Skeletal muscle tissue (tissue), 4 donors: ENCODE results near the gene IRF4. TPM values are rescaled to one million over a fixed set of nuclear protein-coding genes. Genes with fewer than 3 reads are reported as not detected.
"Not testable (repeated sequence)": the region's sequence is repeated elsewhere in the genome, so short reads cannot be mapped to it uniquely, and the experiment has no call there.

Source experiments
- H3K27ac ChIP-seq: one replicate; pipeline ENCODE4 v1.7.0; 2013; ENCODE audit warnings: mild to moderate bottlenecking, low read depth, low read length, inconsistent platforms
- H3K27me3 ChIP-seq, 3 donors: one replicate each; pipeline ENCODE4 v1.7.0; 2013; ENCODE audit warnings: low read length in 3 of 3; ENCODE audit not compliant: control insufficient read depth in 3 of 3, insufficient read depth in 3 of 3
- H3K36me3 ChIP-seq, 3 donors: one replicate each; pipeline ENCODE4 v1.7.0; 2013; ENCODE audit warnings: low read length in 3 of 3; ENCODE audit not compliant: control insufficient read depth in 3 of 3, insufficient read depth in 3 of 3
- H3K4me1 ChIP-seq, 3 donors: one replicate each; pipeline ENCODE4 v1.7.0; 2013; ENCODE audit warnings: low read length in 3 of 3, mild to moderate bottlenecking in 3 of 3; ENCODE audit not compliant: control insufficient read depth in 3 of 3, insufficient read depth in 3 of 3
- H3K4me3 ChIP-seq, 3 donors: one replicate each; pipeline ENCODE4 v1.7.0; 2013; ENCODE audit warnings: low read length in 3 of 3
- H3K9ac ChIP-seq, 3 donors: one replicate each; pipeline ENCODE4 v1.7.0; 2013; ENCODE audit warnings: low read length in 3 of 3, mild to moderate bottlenecking in 3 of 3, moderate library complexity in 2 of 3, low read depth in 1 of 3
- H3K9me3 ChIP-seq, 3 donors: one replicate each; pipeline ENCODE4 v1.7.0; 2013; ENCODE audit warnings: low read length in 3 of 3; ENCODE audit not compliant: control insufficient read depth in 3 of 3
- total RNA-seq: library from RNA; depleted of rRNA; stranded (reverse); fragments of >200 nt; gene quantifications from one replicate; pipeline ENCODE4 v1.2.3, GENCODE V29; 2014
- donor health status: Osteomylitis.

The IRF4 gene
- total RNA-seq, 1 donor from 2014 or later, result 3.1 TPM

GRCh38 chr6:365835-366234 lies 25.7 kb upstream of the IRF4 start:
- peaks cover 0 to 5% (median 0%) of the 10 kb centered on the region in 3 donors for H3K4me1 ChIP-seq
- no peak overlapping the region for H3K9ac ChIP-seq
- no peaks in the 10 kb centered on the region for H3K36me3 ChIP-seq
- peaks cover 19 to 46% (median 24%) of the 10 kb centered on the region in 3 donors for H3K27me3 ChIP-seq
- no peak overlapping the region for H3K27ac ChIP-seq
- H3K9me3 ChIP-seq, result peaks cover 0 to 4% (median 0%) of the 10 kb centered on the region in 3 donors
- no peak overlapping the region for H3K4me3 ChIP-seq

- Histone ChIP-seq H3K4me1 (peaks cover 0 to 5% (median 0%) of the 10 kb centered on the region in 3 donors), H3K36me3 (no peaks in the 10 kb centered on the region), H3K4me3 (no peak overlapping the region), H3K27me3 (peaks cover 19 to 46% (median 24%) of the 10 kb centered on the region in 3 donors), H3K9me3 (peaks cover 0 to 4% (median 0%) of the 10 kb centered on the region in 3 donors), H3K27ac (no peak overlapping the region), H3K9ac (no peak overlapping the region)
Measured at GRCh38 chr6:366389-367297, 24.9 kb upstream of the IRF4 start.

- Histone ChIP-seq H3K9ac (no peak overlapping the region), H3K4me1 (peaks cover 0 to 5% (median 0%) of the 10 kb centered on the region in 3 donors), H3K9me3 (peaks cover 0 to 4% (median 0%) of the 10 kb centered on the region in 3 donors), H3K27me3 (peaks cover 22 to 52% (median 30%) of the 10 kb centered on the region in 3 donors), H3K36me3 (no peaks in the 10 kb centered on the region), H3K4me3 (no peak overlapping the region), H3K27ac (no peak overlapping the region)
Measured at GRCh38 chr6:367298-367794, 24.2 kb upstream of the IRF4 start.

GRCh38 chr6:367891-368630 lies 23.5 kb upstream of the IRF4 start:
- Histone ChIP-seq H3K4me3 (no peak overlapping the region), H3K36me3 (no peaks in the 10 kb centered on the region), H3K4me1 (peaks cover 0 to 5% (median 0%) of the 10 kb centered on the region in 3 donors), H3K27ac (no peak overlapping the region), H3K9ac (no peak overlapping the region), H3K9me3 (no peaks in the 10 kb centered on the region), H3K27me3 (peaks cover 30 to 59% (median 36%) of the 10 kb centered on the region in 3 donors)

- H3K27ac ChIP-seq, result no peak overlapping the region
- no peak overlapping the region for H3K9ac ChIP-seq
- H3K27me3 ChIP-seq, result peaks cover 44 to 68% (median 49%) of the 10 kb centered on the region in 3 donors
Measured at GRCh38 chr6:369559-370431, 21.8 kb upstream of the IRF4 start.

GRCh38 chr6:370555-370954 lies 21.0 kb upstream of the IRF4 start:
- Histone ChIP-seq H3K36me3 (no peaks in the 10 kb centered on the region), H3K27me3 (peaks cover 49 to 71% (median 53%) of the 10 kb centered on the region in 3 donors), H3K9ac (no peak overlapping the region), H3K27ac (no peak overlapping the region), H3K4me1 (peaks cover 0 to 5% (median 0%) of the 10 kb centered on the region in 3 donors), H3K9me3 (peaks cover 0 to 3% (median 0%) of the 10 kb centered on the region in 3 donors), H3K4me3 (no peak overlapping the region)

More at GRCh38 chr6:369559-370431, 21.8 kb upstream of the IRF4 start:
- H3K4me1 ChIP-seq, result peaks cover 0 to 5% (median 0%) of the 10 kb centered on the region in 3 donors
- H3K36me3 ChIP-seq, result no peaks in the 10 kb centered on the region
- H3K4me3 ChIP-seq, result no peak overlapping the region
- H3K9me3 ChIP-seq, result peaks cover 0 to under 1% (median 0%) of the 10 kb centered on the region in 3 donors

GRCh38 chr6:371851-372250 lies 19.7 kb upstream of the IRF4 start:
- not testable (repeated sequence) for H3K9me3 ChIP-seq, H3K36me3 ChIP-seq, H3K9ac ChIP-seq, H3K27ac ChIP-seq, H3K4me1 ChIP-seq, H3K4me3 ChIP-seq
- peaks cover 50 to 69% (median 51%) of the 10 kb centered on the region in 3 donors for H3K27me3 ChIP-seq

- Histone ChIP-seq H3K4me1 (no peaks in the 10 kb centered on the region), H3K4me3 (no peak overlapping the region), H3K9me3 (peaks cover 0 to 3% (median 0%) of the 10 kb centered on the region in 3 donors), H3K36me3 (no peaks in the 10 kb centered on the region), H3K27ac (no peak overlapping the region), H3K27me3 (peaks cover 46 to 68% (median 54%) of the 10 kb centered on the region in 3 donors), H3K9ac (no peak overlapping the region)
Measured at GRCh38 chr6:372336-372911, 19.1 kb upstream of the IRF4 start.

- H3K9me3 ChIP-seq, result peaks cover 0 to 3% (median 0%) of the 10 kb centered on the region in 3 donors
- no peaks in the 10 kb centered on the region for H3K4me1 ChIP-seq
- H3K9ac ChIP-seq, result no peak overlapping the region
- peaks cover 41 to 63% (median 57%) of the 10 kb centered on the region in 3 donors for H3K27me3 ChIP-seq
- H3K36me3 ChIP-seq, result no peaks in the 10 kb centered on the region
- no peak overlapping the region for H3K27ac ChIP-seq
- no peak overlapping the region for H3K4me3 ChIP-seq
Measured at GRCh38 chr6:373031-373430, 18.5 kb upstream of the IRF4 start.
